Common myeloid progenitor, CD34-positive (primary cell): ENCODE data around the gene OSBPL10.
"Not testable (repeated sequence)": the region's sequence is repeated elsewhere in the genome, so short reads cannot be mapped to it uniquely, and the experiment has no call there.

Source experiments
- CTCF ChIA-PET: fragments of 350-600 bp; sonication (Branson Sonifier 250); formaldehyde crosslinking; loops from one replicate; lab custom pipeline; 2021; ENCODE audit warnings: antibody characterized with exemption; lab: Charles Lee
- POLR2A ChIA-PET: fragments of 350-600 bp; sonication (Branson Sonifier 250); formaldehyde crosslinking; loops from one replicate; lab custom pipeline; 2021; ENCODE audit warnings: antibody characterized with exemption; lab: Charles Lee
- DNase-seq, 3 donors: peaks; one replicate each; pipeline versions ENCODE4 v3.0.0 to v3.0.0-alpha.2; 2013
- H3K27ac ChIP-seq, 2 experiments: 1 replicate in 1 of 2; 2 replicates in 1 of 2; pipeline ENCODE4 v1.7.0; 2013; ENCODE audit warnings: inconsistent platforms in 2 of 2, low read length in 2 of 2, mild to moderate bottlenecking in 2 of 2, low read depth in 1 of 2, moderate library complexity in 1 of 2; ENCODE audit not compliant: severe bottlenecking in 2 of 2, insufficient read depth in 1 of 2, poor library complexity in 1 of 2
- H3K27me3 ChIP-seq, 5 experiments: replicated peaks in 2 of 5; 1 replicate in 3 of 5; 2 replicates in 2 of 5; pipeline versions ENCODE4 v1.6.1 to v1.7.0; 2013; ENCODE audit warnings: low read length in 4 of 5, mild to moderate bottlenecking in 2 of 5, moderate library complexity in 2 of 5, inconsistent platforms in 1 of 5; ENCODE audit not compliant: insufficient read depth in 5 of 5, control insufficient read depth in 4 of 5
- H3K36me3 ChIP-seq, 4 experiments: 1 replicate in 2 of 4; 2 replicates in 2 of 4; pipeline versions ENCODE4 v1.6.1 to v1.7.0; 2013; ENCODE audit warnings: low read length in 3 of 4, control low read depth in 1 of 4, mild to moderate bottlenecking in 1 of 4; ENCODE audit not compliant: control insufficient read depth in 4 of 4, insufficient read depth in 4 of 4
- H3K4me1 ChIP-seq, 4 experiments: 1 replicate in 3 of 4; 2 replicates in 1 of 4; pipeline versions ENCODE4 v1.6.1 to v1.7.1; 2013; ENCODE audit warnings: low read length in 3 of 4, mild to moderate bottlenecking in 3 of 4, control low read depth in 1 of 4, inconsistent platforms in 1 of 4, moderate library complexity in 1 of 4; ENCODE audit not compliant: control insufficient read depth in 4 of 4, insufficient read depth in 4 of 4; ENCODE audit errors: control extremely low read depth in 1 of 4
- H3K4me3 ChIP-seq, 7 experiments: 1 replicate in 4 of 7; 2 replicates in 3 of 7; pipeline versions ENCODE4 v1.5.1 to v1.7.0; 2013; ENCODE audit warnings: mild to moderate bottlenecking in 7 of 7, low read length in 6 of 7, moderate library complexity in 6 of 7, inconsistent platforms in 2 of 7, low read depth in 2 of 7, control low read depth in 1 of 7; ENCODE audit not compliant: insufficient read depth in 4 of 7, control insufficient read depth in 1 of 7; ENCODE audit errors: extremely low read depth in 1 of 7
- H3K9me3 ChIP-seq, 5 experiments: 1 replicate in 4 of 5; 2 replicates in 1 of 5; pipeline versions ENCODE4 v1.6.1 to v1.7.1; 2013; ENCODE audit warnings: low read length in 4 of 5, mild to moderate bottlenecking in 2 of 5, inconsistent platforms in 1 of 5, low read depth in 1 of 5, moderate library complexity in 1 of 5; ENCODE audit not compliant: control insufficient read depth in 4 of 5, insufficient read depth in 2 of 5; ENCODE audit errors: control extremely low read depth in 1 of 5
- WGBS: methylation state at CpG from one replicate; pipeline ENCODE4 v1.1.5; 2013; ENCODE audit not compliant: insufficient coverage; 5-methylcytosine and 5-hydroxymethylcytosine counted together

The OSBPL10 gene

DNA sequence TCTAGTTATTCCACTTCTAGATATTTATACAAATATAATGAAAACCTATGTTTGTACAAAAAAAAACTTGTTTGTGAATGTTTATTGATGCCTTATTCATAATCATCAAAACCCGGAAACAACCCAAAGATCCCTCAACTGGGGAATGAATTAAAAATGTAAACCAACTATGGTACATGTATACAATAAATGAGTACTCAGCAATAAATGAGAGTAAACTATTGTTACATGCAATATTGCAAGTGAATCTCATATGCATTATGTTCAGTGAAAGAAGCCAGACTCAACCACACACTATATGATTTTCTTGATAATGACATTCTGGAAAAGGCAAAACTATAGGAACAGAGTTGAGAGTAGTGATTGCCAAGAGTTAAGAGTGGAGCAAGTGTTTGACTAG, 12.8 kb upstream of the OSBPL10 start:
- ChIA-PET POLR2A (no interaction called here), CTCF (no interaction called here)
- no peaks in the 10 kb centered on the region for H3K36me3 ChIP-seq
- no peaks in the 10 kb centered on the region for H3K27me3 ChIP-seq
- no peak for DNase-seq
- H3K27ac ChIP-seq = no peak overlapping the region
- peaks cover 0 to 33% (median 8%) of the 10 kb centered on the region in 5 experiments for H3K9me3 ChIP-seq
- no CpG with 5 or more reads among the region's 1 CpG for WGBS
- no peak overlapping the region for H3K4me3 ChIP-seq
- no peaks in the 10 kb centered on the region for H3K4me1 ChIP-seq

DNA sequence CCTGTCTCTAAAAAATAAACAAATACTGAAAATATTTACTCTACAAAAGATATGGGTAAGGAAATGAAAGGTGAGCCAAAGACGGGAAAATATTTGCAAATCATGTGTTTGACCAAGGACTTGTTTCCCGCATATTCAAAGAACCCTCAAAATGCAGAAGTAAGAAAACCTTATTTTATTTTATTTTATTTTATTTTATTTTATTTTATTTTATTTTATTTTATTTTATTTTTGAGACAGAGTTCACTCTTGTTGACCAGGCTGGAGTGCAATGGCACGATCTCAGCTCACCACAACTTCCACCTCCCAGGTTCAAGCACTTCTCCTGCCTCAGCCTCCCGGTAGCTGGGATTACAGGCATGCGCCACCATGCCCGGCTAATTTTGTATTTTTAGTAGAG, 11.9 kb upstream of the OSBPL10 start:
- peaks cover 0 to 40% (median 8%) of the 10 kb centered on the region in 5 experiments for H3K9me3 ChIP-seq
- no CpG with 5 or more reads among the region's 6 CpGs for WGBS
- POLR2A ChIA-PET, H3K27ac ChIP-seq, H3K36me3 ChIP-seq, H3K4me1 ChIP-seq, DNase-seq, CTCF ChIA-PET, H3K4me3 ChIP-seq, H3K27me3 ChIP-seq: not testable (repeated sequence)

DNA sequence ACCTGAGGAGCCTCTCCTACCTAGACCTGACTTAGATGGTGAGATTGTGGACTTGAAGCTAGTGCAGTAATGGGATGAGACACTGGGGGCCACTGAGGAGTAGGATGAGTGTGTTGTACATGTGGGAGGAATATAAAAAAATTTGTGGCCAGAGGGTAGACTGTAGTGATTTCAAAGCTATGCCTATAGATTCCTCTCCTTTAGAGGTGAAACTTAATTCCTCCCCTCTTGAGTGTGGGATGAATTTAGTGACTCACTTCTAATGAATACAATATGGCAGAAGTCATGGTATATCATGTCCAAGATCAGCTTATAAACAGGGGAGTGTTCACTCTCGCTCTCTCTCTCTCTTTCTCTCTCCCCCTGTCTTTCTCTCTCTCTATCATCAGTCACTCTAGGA, 7.2 kb upstream of the OSBPL10 start:
- CTCF ChIA-PET = no interaction called here
- no peak overlapping the region for H3K27ac ChIP-seq
- H3K36me3 ChIP-seq = no peaks in the 10 kb centered on the region
- POLR2A ChIA-PET = no interaction called here
- no peak for DNase-seq
- H3K4me1 ChIP-seq = no peaks in the 10 kb centered on the region
- 100% methylated on average over 1 of the region's 1 CpG for WGBS
- peaks cover 0 to 34% (median 5%) of the 10 kb centered on the region in 5 experiments for H3K9me3 ChIP-seq
- H3K27me3 ChIP-seq = peaks cover 0 to 2% (median under 1%) of the 10 kb centered on the region in 5 experiments
- no peak overlapping the region for H3K4me3 ChIP-seq

DNA sequence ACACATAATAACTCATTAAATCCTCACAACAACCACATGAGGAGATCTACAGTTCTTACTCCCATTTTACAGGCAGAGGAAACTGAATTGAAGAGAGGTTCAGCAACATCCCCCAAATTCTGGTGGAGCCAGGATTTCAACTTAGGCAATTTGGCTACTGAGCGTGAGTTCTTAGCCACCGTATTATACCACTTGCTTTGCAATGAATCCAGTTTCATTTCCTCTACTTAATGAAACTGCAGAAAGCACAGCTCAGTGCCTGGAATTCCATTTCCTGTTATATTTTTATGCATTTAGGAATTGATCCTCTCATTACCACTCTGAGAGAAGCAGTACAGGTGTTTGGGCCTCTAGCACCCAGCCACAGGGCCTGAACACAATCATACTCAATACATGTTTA, 4.8 kb upstream of the OSBPL10 start:
- DNase-seq = no peak
- Histone ChIP-seq H3K4me3 (no peak overlapping the region), H3K36me3 (no peaks in the 10 kb centered on the region), H3K4me1 (peaks cover 0 to 9% (median 8%) of the 10 kb centered on the region in 4 experiments), H3K9me3 (peaks cover 0 to 21% (median 3%) of the 10 kb centered on the region in 5 experiments), H3K27me3 (peaks cover 6 to 25% (median 13%) of the 10 kb centered on the region in 5 experiments), H3K27ac (no peak overlapping the region)
- ChIA-PET POLR2A (no interaction called here), CTCF (no interaction called here)
- WGBS = 100% methylated on average over 1 of the region's 2 CpGs

DNA sequence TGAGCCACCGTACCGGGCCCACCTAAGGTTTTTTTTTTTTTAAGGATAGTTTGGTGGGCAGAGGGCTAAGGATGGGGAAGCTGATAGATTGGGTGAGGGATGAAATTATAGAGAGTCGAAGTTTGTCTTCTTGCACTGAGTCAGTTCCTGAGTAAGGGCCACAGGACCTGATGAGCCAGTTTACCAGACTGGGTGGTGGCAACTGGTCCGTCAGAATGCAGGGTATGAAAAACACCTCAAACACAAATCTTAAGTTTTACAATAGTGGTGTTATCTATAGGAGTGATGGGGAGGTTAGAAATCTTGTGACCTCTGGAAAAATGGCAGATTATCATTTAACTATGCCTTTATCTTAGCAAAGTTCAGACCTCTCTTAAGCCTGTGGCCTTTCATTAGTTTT, 3.3 kb upstream of the OSBPL10 start:
- CTCF ChIA-PET = interaction anchor here (0.6 kb wide), 1 partner anchor 180 kb away, joined by 3 read pairs; no protein-coding TSS in a partner anchor
- peaks cover 8 to 40% (median 18%) of the 10 kb centered on the region in 5 experiments for H3K27me3 ChIP-seq
- H3K4me3 ChIP-seq = no peak overlapping the region
- WGBS = 94% methylated on average over 3 of the region's 4 CpGs
- H3K36me3 ChIP-seq = no peaks in the 10 kb centered on the region
- POLR2A ChIA-PET = no interaction called here
- no peak for DNase-seq
- peaks cover 0 to 11% (median 0%) of the 10 kb centered on the region in 5 experiments for H3K9me3 ChIP-seq
- H3K4me1 ChIP-seq = peaks cover 1 to 20% (median 18%) of the 10 kb centered on the region in 4 experiments
- H3K27ac ChIP-seq = no peak overlapping the region

DNA sequence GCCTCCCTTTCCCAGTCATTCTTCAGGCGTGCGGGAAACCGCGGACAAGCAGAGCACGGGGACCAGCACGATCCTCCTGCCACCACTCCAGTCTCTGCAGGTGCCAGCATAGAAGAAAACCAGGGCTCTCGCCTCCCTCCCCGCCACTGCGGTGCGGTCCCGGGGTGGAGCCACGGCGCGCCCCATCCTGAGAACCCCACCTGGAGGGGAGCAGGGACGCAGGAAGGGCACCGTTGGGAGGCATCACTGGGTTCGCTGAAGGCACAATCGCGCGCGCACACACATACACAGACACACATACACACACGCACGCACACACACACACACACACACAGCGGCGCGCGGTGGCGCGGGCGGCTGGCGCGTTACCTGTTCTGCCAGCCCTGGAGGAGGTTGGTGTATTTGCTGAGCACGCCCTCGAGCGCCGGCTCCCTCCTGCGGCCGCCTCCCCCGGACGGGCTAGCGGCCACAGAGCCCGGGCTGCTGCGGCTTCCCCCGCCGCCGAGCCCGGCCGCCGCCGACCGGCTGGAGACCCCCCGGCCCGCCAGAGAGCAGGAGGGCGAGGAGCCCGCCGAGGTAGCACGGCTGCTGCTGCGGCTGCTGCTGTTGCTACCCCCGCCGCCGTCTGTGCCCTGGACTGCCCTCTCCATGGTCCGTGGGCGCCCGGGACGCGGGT, 394 bp downstream of the OSBPL10 start:
- peaks cover 1 to 22% (median 18%) of the 10 kb centered on the region in 4 experiments for H3K4me1 ChIP-seq
- ChIA-PET CTCF (no interaction called here), POLR2A (no interaction called here)
- H3K27ac ChIP-seq = no peak overlapping the region
- H3K9me3 ChIP-seq = no peaks in the 10 kb centered on the region
- WGBS = under 1% methylated on average over 48 of the region's 66 CpGs
- peak; percentile 39 to 81 (median 69) for DNase-seq
- H3K36me3 ChIP-seq = no peaks in the 10 kb centered on the region
- peaks cover 12 to 62% (median 25%) of the 10 kb centered on the region in 5 experiments for H3K27me3 ChIP-seq
- H3K4me3 ChIP-seq = peak overlapping the region; percentile 24 to 73 (median 64)

DNA sequence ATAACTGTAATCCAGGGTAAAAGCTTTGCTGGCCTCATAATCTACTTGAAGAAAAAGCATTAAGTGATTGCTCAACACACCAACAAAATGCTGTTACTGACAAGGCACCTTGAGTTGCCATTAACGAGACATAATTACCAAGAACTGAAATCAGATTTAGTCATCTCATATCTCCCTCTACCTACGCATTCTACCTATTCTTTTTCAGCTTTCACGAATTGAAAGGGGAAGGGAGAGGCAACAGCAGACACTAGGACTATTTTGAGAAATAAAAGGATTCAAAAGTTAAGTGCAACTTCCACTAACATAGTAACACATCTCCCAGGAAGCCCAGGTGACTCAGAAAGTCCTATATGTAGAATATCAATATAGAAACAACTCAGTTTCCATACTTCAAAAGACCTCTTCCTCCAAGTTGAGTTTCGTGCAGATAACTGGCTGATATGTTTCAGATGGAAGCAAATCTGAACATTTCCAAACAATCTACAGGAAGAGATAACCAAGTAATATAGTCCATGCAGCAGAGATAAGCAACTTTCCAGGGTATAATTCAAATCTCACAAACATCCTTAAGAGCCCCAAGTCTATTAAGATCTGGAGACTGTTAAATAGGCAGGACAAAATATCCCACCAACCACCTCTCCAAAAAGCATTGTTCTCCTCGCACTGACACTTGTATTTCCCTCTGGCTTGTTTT, 1.9 kb downstream of the OSBPL10 start:
- H3K36me3 ChIP-seq = no peaks in the 10 kb centered on the region
- H3K4me1 ChIP-seq = peaks cover 1 to 22% (median 18%) of the 10 kb centered on the region in 4 experiments
- ChIA-PET POLR2A (no interaction called here), CTCF (no interaction called here)
- no peak overlapping the region for H3K4me3 ChIP-seq
- no peak overlapping the region for H3K27ac ChIP-seq
- no peak for DNase-seq
- H3K27me3 ChIP-seq = peaks cover 12 to 62% (median 25%) of the 10 kb centered on the region in 5 experiments
- WGBS = 17% methylated on average over 2 of the region's 5 CpGs
- no peaks in the 10 kb centered on the region for H3K9me3 ChIP-seq
